ENCODE measurements around the gene TP53RK.

The TP53RK gene

DNA sequence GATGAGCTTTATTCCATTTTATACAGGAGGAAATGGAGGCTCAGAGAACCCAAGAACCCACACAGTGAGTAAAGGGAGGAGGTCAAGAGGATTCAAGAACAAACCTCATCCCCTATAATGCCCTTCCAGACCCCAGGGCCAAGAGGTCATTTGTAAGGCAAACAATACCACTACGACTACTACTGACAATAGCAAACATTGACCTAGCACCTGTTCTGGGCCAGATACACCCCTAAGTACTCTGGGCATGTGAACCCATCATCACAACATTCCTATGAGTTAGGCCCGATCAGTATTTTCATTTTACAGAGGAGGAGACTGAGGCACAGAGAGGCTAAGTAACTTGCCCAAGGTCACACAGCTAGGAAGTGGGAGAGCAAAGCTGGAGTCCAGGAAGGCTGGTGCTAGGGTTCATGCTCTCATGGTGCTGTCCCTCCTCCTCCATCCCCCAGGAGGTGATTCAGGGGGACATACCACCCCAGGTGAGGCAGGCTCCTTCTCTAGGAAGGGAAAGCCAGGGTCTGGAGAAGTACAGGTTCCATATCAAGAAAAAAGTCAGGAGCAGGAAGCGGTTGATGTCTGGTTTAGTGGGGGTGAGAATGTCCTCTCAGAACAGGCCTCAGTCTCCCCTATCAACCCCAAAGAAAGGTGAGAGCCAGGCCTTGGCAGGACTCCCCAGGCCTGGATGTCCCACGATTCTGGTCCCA is 51.7 kb downstream of the TP53RK start:
- DNase-seq: no peak

DNA sequence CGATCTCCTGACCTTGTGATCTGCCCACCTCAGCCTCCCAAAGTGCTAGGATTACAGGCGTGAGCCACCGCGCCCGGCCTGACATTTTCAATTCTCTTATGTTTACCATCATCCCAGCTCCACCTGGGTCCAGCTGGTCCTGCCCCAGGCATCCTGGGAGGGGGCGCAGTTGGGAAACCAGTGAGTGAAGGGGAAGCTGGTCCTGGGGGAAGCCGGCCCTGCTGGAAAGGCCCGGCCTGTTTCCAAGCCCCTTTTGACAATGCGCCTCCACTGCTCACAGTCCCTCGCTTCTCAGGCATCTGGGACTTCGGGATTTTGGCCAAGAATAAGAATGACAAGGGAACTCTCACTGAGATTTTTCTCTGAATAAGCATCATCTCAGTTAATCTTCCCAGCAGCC is 52.2 kb downstream of the TP53RK start:
- no peak for DNase-seq

GRCh38 chr20:46636514-46636913 is 52.7 kb downstream of the TP53RK start:
- DNase-seq: no peak

DNA sequence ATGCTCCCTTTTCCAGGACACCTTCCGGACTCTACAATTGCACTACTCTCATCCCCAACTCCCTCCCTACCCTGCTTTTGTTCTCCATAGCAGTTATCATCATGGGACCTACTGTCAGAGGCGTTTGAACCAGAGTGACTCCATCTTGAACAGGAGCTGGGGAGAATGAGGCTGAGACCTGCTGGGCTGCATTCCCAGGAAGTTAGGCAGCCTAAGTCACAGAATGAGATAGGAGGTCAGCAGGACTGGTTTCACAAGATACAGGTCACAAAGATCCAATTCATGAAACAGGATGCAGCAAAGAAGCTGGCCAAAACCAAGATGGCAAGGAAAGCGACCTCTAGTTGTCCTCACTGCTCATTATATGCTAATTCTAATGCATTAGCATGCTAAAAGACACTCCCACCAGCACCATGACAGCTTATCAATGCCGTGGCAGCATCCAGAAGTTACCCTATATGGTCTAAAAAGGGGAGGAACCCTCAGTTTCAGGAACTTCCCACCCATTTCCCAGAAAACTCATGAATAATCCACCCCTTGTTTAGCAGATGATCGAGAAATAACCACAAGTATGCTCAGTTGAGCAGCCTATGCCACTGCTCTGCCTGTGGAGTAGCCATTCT is 53.6 kb downstream of the TP53RK start:
- no peak for DNase-seq

DNA sequence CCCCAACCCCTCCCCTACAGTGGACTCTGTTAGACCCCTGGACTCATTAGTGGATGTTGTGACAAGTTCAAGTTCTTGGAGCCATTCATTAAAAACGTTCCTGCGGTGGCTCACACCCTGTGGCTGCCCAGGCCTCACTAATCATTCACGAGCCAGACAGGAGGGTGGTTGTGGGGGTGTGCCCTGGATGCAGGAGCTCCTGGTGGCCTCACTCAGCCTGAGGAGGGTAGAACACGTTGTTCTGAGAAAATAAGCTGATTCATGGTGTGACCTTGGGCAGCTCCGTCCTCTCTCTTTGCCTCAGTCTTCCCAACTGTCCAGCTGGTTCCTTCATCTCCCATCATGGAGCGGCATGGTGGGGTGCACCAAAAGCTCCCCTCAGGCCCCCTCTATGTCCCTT is 54.7 kb downstream of the TP53RK start:
- no peak for DNase-seq
